ENCODE measurements around the gene RNPEP.
"Not testable (repeated sequence)": the region's sequence is repeated elsewhere in the genome, so short reads cannot be mapped to it uniquely, and the experiment has no call there.

The RNPEP gene

GRCh38 chr1:201958348-201958747 lies 24.1 kb upstream of the RNPEP start:
- no peak for DNase-seq (ENCODE audit: low spot score)

- DNase-seq (ENCODE audit: low spot score), result not testable (repeated sequence)
These were observed 20.1 kb upstream of the RNPEP start for GRCh38 chr1:201962382-201962781.

- DNase-seq (ENCODE audit: low spot score), result no peak
These were observed 18.2 kb upstream of the RNPEP start for GRCh38 chr1:201964261-201964660.

- no peak for DNase-seq (ENCODE audit: low spot score)
These were observed 16.3 kb upstream of the RNPEP start for GRCh38 chr1:201966171-201966570.

GRCh38 chr1:201968202-201968925 lies 14.1 kb upstream of the RNPEP start:
- DNase-seq (ENCODE audit: low spot score), result no peak

GRCh38 chr1:201970334-201971159 lies 11.9 kb upstream of the RNPEP start:
- no peak for DNase-seq (ENCODE audit: low spot score)

- peak; percentile 79 for DNase-seq (ENCODE audit: low spot score)
These were observed 296 bp upstream of the RNPEP start for GRCh38 chr1:201982082-201982622.

- no peak for DNase-seq (ENCODE audit: low spot score)
These were observed 945 bp downstream of the RNPEP start for GRCh38 chr1:201983380-201983805.

- DNase-seq (ENCODE audit: low spot score), result no peak
These were observed 2.0 kb downstream of the RNPEP start for GRCh38 chr1:201984446-201984845.

GRCh38 chr1:201985355-201985754 lies 2.9 kb downstream of the RNPEP start:
- DNase-seq (ENCODE audit: low spot score), result no peak

- no peak for DNase-seq (ENCODE audit: low spot score)
These were observed 6.2 kb downstream of the RNPEP start for GRCh38 chr1:201988601-201989000.

GRCh38 chr1:201989354-201990128 lies 7.1 kb downstream of the RNPEP start:
- no peak for DNase-seq (ENCODE audit: low spot score)

- DNase-seq (ENCODE audit: low spot score), result no peak
These were observed 8.0 kb downstream of the RNPEP start for GRCh38 chr1:201990427-201990826.

GRCh38 chr1:201999625-202000238 lies 17.3 kb downstream of the RNPEP start:
- peak; percentile 72 for DNase-seq (ENCODE audit: low spot score)

- DNase-seq (ENCODE audit: low spot score), result no peak
These were observed 20.1 kb downstream of the RNPEP start for GRCh38 chr1:202002507-202002906.

- no peak for DNase-seq (ENCODE audit: low spot score)
These were observed 22.3 kb downstream of the RNPEP start for GRCh38 chr1:202004711-202005110.

- DNase-seq (ENCODE audit: low spot score), result peak; percentile 63
These were observed 23.5 kb downstream of the RNPEP start for GRCh38 chr1:202005958-202006357.

- DNase-seq (ENCODE audit: low spot score), result no peak
These were observed 24.9 kb downstream of the RNPEP start for GRCh38 chr1:202007304-202007703.

GRCh38 chr1:202007805-202008489 lies 25.5 kb downstream of the RNPEP start:
- no peak for DNase-seq (ENCODE audit: low spot score)

GRCh38 chr1:202009326-202010179 lies 27.1 kb downstream of the RNPEP start:
- DNase-seq (ENCODE audit: low spot score), result peak; percentile 92
